ENCODE measurements around the gene PTGDS. TPM values are rescaled to one million over a fixed set of nuclear protein-coding genes. Genes with fewer than 3 reads are reported as not detected.

PTGDS gene
- total RNA-seq, 4 donors from 2014 or later, result 1.2 to 21.5 (median 7.8) TPM

GRCh38 chr9:136995772-136996311 is 18.5 kb downstream of the PTGDS start:
- H3K9me3 ChIP-seq, result no peaks in the 10 kb centered on the region
- peaks cover 3 to 50% (median 29%) of the 10 kb centered on the region in 4 donors for H3K4me1 ChIP-seq
- H3K4me3 ChIP-seq, result peak overlapping the region in 1 of 4 donors; percentile 33
- peaks cover 0 to 7% (median 0%) of the 10 kb centered on the region in 3 donors for H3K36me3 ChIP-seq
- DNase-seq, result no peak
- no peak for TF ChIP-seq CTCF (IDR thresholded peaks at IDR 0.05)
- TF ChIP-seq POLR2A (IDR thresholded peaks at IDR 0.05), result no peak
- H3K27me3 ChIP-seq, result no peaks in the 10 kb centered on the region
- peak overlapping the region; percentile 23 to 76 (median 64) for H3K27ac ChIP-seq

- peak within 1 kb of the TSS; percentile 16 to 37 (median 35) for H3K4me3 ChIP-seq
- no peaks in the 10 kb centered on the region for H3K9me3 ChIP-seq
- H3K27me3 ChIP-seq, result no peaks in the 10 kb centered on the region
- peak within 1 kb of the TSS; percentile 23 to 76 (median 64) for H3K27ac ChIP-seq
- TF ChIP-seq CTCF (IDR thresholded peaks at IDR 0.05), result no peak
- peak in 1 of 2 donors; percentile 7 for TF ChIP-seq POLR2A (IDR thresholded peaks at IDR 0.05)
- H3K4me1 ChIP-seq, result peaks cover 3 to 50% (median 29%) of the 10 kb centered on the region in 4 donors
- H3K36me3 ChIP-seq, result peaks cover 0 to 7% (median 0%) of the 10 kb centered on the region in 3 donors
- peak; percentile 68 to 81 (median 74) for DNase-seq
These were observed 19.3 kb downstream of the PTGDS start, which contains the start of gene CLIC3 for GRCh38 chr9:136996361-136997292. TSS of gene CLIC3 (minus strand) at chr9:136996568. CDS start at chr9:136996543, 25 bp downstream.

- Histone ChIP-seq H3K27ac (peak overlapping the region; percentile 23 to 76 (median 64)), H3K4me1 (peaks cover 3 to 50% (median 29%) of the 10 kb centered on the region in 4 donors)
These were observed 20.1 kb downstream of the PTGDS start for GRCh38 chr9:136997371-136997770.

GRCh38 chr9:136997830-136998234 is 20.5 kb downstream of the PTGDS start:
- no peaks in the 10 kb centered on the region for H3K9me3 ChIP-seq
- H3K27ac ChIP-seq, result peak overlapping the region; percentile 23 to 76 (median 64)
- H3K27me3 ChIP-seq, result no peaks in the 10 kb centered on the region
- peaks cover 3 to 47% (median 28%) of the 10 kb centered on the region in 4 donors for H3K4me1 ChIP-seq
- no peak overlapping the region for H3K4me3 ChIP-seq
- DNase-seq, result peak in 2 of 3 donors; percentile 62 to 78
- peaks cover 0 to 7% (median 0%) of the 10 kb centered on the region in 3 donors for H3K36me3 ChIP-seq
- no peak for TF ChIP-seq CTCF (IDR thresholded peaks at IDR 0.05)
- TF ChIP-seq POLR2A (IDR thresholded peaks at IDR 0.05), result no peak

More at GRCh38 chr9:136997371-136997770, 20.1 kb downstream of the PTGDS start:
- no peaks in the 10 kb centered on the region for H3K27me3 ChIP-seq
- peaks cover 0 to 7% (median 0%) of the 10 kb centered on the region in 3 donors for H3K36me3 ChIP-seq
- no peaks in the 10 kb centered on the region for H3K9me3 ChIP-seq
- no peak for TF ChIP-seq CTCF (IDR thresholded peaks at IDR 0.05)
- TF ChIP-seq POLR2A (IDR thresholded peaks at IDR 0.05), result no peak
- no peak for DNase-seq
- H3K4me3 ChIP-seq, result peak overlapping the region in 2 of 4 donors; percentile 33 to 37

- Histone ChIP-seq H3K4me3 (peak overlapping the region in 1 of 4 donors; percentile 9), H3K4me1 (peaks cover 3 to 26% (median 21%) of the 10 kb centered on the region in 4 donors), H3K36me3 (no peaks in the 10 kb centered on the region), H3K27ac (peak overlapping the region; percentile 52 to 75 (median 66)), H3K9me3 (no peaks in the 10 kb centered on the region), H3K27me3 (no peaks in the 10 kb centered on the region)
- peak in 1 of 3 donors; percentile 38 for DNase-seq
- TF ChIP-seq CTCF (IDR thresholded peaks at IDR 0.05), result no peak
- TF ChIP-seq POLR2A (IDR thresholded peaks at IDR 0.05), result no peak
These were observed 23.1 kb downstream of the PTGDS start for GRCh38 chr9:137000177-137000930.
